ENCODE data around the gene ERBB2. TPM values are rescaled to one million over a fixed set of nuclear protein-coding genes. Genes with fewer than 3 reads are reported as not detected.

ERBB2 gene
- total and polyA plus RNA-seq, 2 of the 13 experiments (the other 11 are each of a cell fraction or from before 2014, with no cell fraction given) = 57.7 to 64.1 TPM

DNA sequence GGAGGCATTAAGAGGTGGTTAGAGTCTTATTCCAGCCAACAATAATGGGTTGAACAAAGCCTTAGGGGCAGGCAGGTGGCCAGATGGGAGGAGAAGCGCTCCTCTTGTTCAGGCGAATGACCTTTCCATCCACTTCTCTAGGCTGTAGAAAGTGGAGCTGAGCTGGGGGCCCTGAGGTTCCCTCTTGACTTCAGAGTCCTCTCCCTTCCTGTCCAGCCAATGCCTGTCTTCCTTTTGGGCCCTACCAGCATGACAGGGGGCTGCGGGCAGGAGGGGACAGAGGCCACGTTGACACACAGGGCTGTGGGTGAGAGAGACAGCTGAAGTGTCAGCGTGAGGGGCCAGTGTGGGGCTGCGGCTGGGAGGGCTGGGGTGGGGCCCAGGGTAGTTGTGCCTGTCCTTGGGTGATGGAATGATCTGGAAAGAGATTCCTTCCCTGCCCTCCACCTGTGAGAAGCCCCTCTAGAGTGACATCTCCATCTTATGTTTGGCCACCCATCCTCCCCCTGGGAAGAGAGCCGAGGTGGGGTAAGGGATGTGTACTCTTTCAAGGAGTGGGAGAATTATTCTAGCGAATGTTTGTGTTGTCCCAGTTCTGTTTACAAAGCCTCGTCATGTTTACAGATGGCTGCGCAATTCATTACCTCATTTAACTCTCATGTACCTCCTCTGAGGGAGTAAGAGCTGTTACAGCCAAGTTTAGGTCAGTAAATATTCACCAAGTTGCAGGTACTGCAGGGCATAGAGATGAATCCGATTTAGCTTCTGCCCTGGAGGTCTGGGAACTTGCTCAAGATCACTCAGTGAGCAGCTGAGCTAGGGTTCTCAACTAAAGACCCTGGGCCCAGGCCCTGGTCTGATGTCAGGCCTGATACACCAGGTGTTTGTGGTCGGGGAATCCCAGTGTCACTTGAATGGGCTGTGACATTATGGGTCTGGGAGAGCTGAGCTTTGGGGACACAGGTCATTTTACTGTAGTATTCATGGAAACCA is 3.3 kb downstream of the ERBB2 start (continued):
- TF ChIP-seq, protein P1, sequence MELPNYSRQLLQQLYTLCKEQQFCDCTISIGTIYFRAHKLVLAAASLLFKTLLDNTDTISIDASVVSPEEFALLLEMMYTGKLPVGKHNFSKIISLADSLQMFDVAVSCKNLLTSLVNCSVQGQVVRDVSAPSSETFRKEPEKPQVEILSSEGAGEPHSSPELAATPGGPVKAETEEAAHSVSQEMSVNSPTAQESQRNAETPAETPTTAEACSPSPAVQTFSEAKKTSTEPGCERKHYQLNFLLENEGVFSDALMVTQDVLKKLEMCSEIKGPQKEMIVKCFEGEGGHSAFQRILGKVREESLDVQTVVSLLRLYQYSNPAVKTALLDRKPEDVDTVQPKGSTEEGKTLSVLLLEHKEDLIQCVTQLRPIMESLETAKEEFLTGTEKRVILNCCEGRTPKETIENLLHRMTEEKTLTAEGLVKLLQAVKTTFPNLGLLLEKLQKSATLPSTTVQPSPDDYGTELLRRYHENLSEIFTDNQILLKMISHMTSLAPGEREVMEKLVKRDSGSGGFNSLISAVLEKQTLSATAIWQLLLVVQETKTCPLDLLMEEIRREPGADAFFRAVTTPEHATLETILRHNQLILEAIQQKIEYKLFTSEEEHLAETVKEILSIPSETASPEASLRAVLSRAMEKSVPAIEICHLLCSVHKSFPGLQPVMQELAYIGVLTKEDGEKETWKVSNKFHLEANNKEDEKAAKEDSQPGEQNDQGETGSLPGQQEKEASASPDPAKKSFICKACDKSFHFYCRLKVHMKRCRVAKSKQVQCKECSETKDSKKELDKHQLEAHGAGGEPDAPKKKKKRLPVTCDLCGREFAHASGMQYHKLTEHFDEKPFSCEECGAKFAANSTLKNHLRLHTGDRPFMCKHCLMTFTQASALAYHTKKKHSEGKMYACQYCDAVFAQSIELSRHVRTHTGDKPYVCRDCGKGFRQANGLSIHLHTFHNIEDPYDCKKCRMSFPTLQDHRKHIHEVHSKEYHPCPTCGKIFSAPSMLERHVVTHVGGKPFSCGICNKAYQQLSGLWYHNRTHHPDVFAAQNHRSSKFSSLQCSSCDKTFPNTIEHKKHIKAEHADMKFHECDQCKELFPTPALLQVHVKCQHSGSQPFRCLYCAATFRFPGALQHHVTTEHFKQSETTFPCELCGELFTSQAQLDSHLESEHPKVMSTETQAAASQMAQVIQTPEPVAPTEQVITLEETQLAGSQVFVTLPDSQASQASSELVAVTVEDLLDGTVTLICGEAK (IDR thresholded peaks at IDR 0.05) = no peak
- TF ChIP-seq, protein P1 (CRISPR knock-in tag; IDR thresholded peaks at IDR 0.05) = peak; percentile 66; the same call in 1 of the 2 replicates
- TF ChIP-seq MIER3 (CRISPR knock-in tag; IDR thresholded peaks at IDR 0.05; ENCODE audit: borderline replicate concordance) (peak; percentile 72; the same call in 1 of the 2 replicates), TAF1 (CRISPR knock-in tag; IDR thresholded peaks at IDR 0.05) (no peak; the same call in 1 of the 2 replicates), ZSCAN22 (CRISPR knock-in tag; IDR thresholded peaks at IDR 0.05) (peak; percentile 45; the same call in 1 of the 2 replicates), SALL1 (CRISPR knock-in tag; IDR thresholded peaks at IDR 0.05) (peak; percentile 86; the same call in 1 of the 2 replicates), ZNF3 (CRISPR knock-in tag; IDR thresholded peaks at IDR 0.05) (no peak), NR1H2 (CRISPR knock-in tag; IDR thresholded peaks at IDR 0.05; ENCODE audit: borderline replicate concordance, low read depth) (no peak), EED (CRISPR knock-in tag; IDR thresholded peaks at IDR 0.05) (no peak), ZNF138 (CRISPR knock-in tag; IDR thresholded peaks at IDR 0.05; ENCODE audit: low read depth) (no peak), ZNF367 (CRISPR knock-in tag; IDR thresholded peaks at IDR 0.05; ENCODE audit: borderline replicate concordance) (no peak), ZNF274 (CRISPR knock-in tag; IDR thresholded peaks at IDR 0.05) (peak; percentile 40), MED8 (CRISPR knock-in tag; IDR thresholded peaks at IDR 0.05; ENCODE audit: insufficient replicate concordance) (no peak), RFXANK (CRISPR knock-in tag; IDR thresholded peaks at IDR 0.05) (no peak), ZNF780A (CRISPR knock-in tag; IDR thresholded peaks at IDR 0.05) (no peak), KDM3A (CRISPR knock-in tag; IDR thresholded peaks at IDR 0.05; ENCODE audit: low read depth) (0 out of 2 replicates have a peak, but pooled peaks have one; percentile 10)
- TF ChIP-seq, protein P2, sequence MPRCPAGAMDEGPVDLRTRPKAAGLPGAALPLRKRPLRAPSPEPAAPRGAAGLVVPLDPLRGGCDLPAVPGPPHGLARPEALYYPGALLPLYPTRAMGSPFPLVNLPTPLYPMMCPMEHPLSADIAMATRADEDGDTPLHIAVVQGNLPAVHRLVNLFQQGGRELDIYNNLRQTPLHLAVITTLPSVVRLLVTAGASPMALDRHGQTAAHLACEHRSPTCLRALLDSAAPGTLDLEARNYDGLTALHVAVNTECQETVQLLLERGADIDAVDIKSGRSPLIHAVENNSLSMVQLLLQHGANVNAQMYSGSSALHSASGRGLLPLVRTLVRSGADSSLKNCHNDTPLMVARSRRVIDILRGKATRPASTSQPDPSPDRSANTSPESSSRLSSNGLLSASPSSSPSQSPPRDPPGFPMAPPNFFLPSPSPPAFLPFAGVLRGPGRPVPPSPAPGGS (CRISPR knock-in tag; IDR thresholded peaks at IDR 0.05) = 0 out of 2 replicates have a peak, but pooled peaks have one; percentile 47
- TF ChIP-seq, protein P3, sequence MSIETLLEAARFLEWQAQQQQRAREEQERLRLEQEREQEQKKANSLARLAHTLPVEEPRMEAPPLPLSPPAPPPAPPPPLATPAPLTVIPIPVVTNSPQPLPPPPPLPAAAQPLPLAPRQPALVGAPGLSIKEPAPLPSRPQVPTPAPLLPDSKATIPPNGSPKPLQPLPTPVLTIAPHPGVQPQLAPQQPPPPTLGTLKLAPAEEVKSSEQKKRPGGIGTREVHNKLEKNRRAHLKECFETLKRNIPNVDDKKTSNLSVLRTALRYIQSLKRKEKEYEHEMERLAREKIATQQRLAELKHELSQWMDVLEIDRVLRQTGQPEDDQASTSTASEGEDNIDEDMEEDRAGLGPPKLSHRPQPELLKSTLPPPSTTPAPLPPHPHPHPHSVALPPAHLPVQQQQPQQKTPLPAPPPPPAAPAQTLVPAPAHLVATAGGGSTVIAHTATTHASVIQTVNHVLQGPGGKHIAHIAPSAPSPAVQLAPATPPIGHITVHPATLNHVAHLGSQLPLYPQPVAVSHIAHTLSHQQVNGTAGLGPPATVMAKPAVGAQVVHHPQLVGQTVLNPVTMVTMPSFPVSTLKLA (IDR thresholded peaks at IDR 0.05) = peak; percentile 49; the same call in 1 of the 2 replicates
